Measurements from ENCODE around the gene C1QTNF8.

C1QTNF8 gene

DNA sequence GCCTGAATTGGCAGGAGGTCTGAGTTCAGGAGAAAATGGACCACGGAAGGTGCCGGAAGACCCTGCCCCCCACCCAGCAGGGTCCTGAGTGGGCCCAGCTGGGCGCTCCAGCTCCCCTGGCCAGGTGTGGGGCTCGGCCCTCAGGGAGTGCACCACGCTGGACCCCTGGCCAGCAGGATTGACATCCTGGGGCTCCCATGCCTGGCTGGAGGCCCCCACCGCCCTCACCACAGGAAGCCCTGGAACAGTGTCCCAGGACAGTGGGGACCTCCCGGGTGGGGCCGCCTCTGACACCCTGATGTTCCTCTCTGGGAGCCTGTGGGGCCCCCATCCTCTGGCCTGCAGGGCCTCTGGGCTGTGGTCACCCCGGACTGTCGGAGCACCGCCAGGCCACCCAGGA is 28.8 kb upstream of the C1QTNF8 start:
- no peak overlapping the region for H2AFZ ChIP-seq (ENCODE audit: low read depth, low read length)
- no peak overlapping the region for H3K9ac ChIP-seq (ENCODE audit: low read length)
- H3K79me2 ChIP-seq (ENCODE audit: low read length), result no peaks in the 10 kb centered on the region
- no peaks in the 10 kb centered on the region for H4K20me1 ChIP-seq (ENCODE audit: insufficient read depth, low read length)
- H3K27me3 ChIP-seq (ENCODE audit: low read depth, low read length), result no peaks in the 10 kb centered on the region
- no peaks in the 10 kb centered on the region for H3K36me3 ChIP-seq (replicated peaks; ENCODE audit: low read depth, low read length)
- H3K4me3 ChIP-seq (ENCODE audit: low read length), result no peak overlapping the region
- H3K4me2 ChIP-seq (ENCODE audit: low read length), result no peak overlapping the region
- H3K27ac ChIP-seq (ENCODE audit: low read length), result no peak overlapping the region
- peaks cover 16% of the 10 kb centered on the region for H3K4me1 ChIP-seq (ENCODE audit: low read length)
- TF ChIP-seq, protein P1, sequence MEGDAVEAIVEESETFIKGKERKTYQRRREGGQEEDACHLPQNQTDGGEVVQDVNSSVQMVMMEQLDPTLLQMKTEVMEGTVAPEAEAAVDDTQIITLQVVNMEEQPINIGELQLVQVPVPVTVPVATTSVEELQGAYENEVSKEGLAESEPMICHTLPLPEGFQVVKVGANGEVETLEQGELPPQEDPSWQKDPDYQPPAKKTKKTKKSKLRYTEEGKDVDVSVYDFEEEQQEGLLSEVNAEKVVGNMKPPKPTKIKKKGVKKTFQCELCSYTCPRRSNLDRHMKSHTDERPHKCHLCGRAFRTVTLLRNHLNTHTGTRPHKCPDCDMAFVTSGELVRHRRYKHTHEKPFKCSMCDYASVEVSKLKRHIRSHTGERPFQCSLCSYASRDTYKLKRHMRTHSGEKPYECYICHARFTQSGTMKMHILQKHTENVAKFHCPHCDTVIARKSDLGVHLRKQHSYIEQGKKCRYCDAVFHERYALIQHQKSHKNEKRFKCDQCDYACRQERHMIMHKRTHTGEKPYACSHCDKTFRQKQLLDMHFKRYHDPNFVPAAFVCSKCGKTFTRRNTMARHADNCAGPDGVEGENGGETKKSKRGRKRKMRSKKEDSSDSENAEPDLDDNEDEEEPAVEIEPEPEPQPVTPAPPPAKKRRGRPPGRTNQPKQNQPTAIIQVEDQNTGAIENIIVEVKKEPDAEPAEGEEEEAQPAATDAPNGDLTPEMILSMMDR (IDR thresholded peaks at IDR 0.05; ENCODE audit: low read depth, low read length), result no peak
- no peak for TF ChIP-seq EZH2phosphoT487 (IDR thresholded peaks at IDR 0.05; ENCODE audit: low read depth)
- no peaks in the 10 kb centered on the region for H3K9me3 ChIP-seq (ENCODE audit: insufficient read depth, low read length)

DNA sequence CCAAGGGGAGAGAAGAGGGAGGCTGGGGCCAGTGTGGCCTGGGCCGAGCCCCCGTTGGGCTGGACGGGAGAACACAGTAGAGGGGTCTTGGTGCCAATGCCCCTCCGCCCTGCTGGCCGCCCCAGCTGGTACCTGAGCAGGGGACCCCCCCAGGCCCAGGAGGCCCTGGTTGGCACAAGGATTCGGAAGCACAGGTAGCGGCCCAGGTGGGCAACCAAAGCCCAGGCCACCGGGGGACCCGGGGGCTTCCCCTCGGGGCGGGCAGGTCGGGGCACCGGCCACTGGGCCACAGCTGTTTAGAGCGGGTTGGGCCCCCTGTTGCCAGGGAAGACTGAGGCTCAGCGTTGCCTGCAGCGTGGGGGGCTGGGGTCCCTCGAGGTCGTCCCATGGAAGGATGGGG is 28.2 kb upstream of the C1QTNF8 start:
- H3K4me2 ChIP-seq (ENCODE audit: low read length), result no peak overlapping the region
- H3K9me3 ChIP-seq (ENCODE audit: insufficient read depth, low read length), result no peaks in the 10 kb centered on the region
- no peak overlapping the region for H3K9ac ChIP-seq (ENCODE audit: low read length)
- no peaks in the 10 kb centered on the region for H4K20me1 ChIP-seq (ENCODE audit: insufficient read depth, low read length)
- no peak overlapping the region for H3K27ac ChIP-seq (ENCODE audit: low read length)
- no peak for TF ChIP-seq EZH2phosphoT487 (IDR thresholded peaks at IDR 0.05; ENCODE audit: low read depth)
- TF ChIP-seq, protein P1 (IDR thresholded peaks at IDR 0.05; ENCODE audit: low read depth, low read length), result no peak
- H2AFZ ChIP-seq (ENCODE audit: low read depth, low read length), result no peak overlapping the region
- H3K4me3 ChIP-seq (ENCODE audit: low read length), result no peak overlapping the region
- no peaks in the 10 kb centered on the region for H3K79me2 ChIP-seq (ENCODE audit: low read length)
- H3K4me1 ChIP-seq (ENCODE audit: low read length), result peaks cover 19% of the 10 kb centered on the region
- H3K36me3 ChIP-seq (replicated peaks; ENCODE audit: low read depth, low read length), result no peaks in the 10 kb centered on the region
- no peaks in the 10 kb centered on the region for H3K27me3 ChIP-seq (ENCODE audit: low read depth, low read length)

DNA sequence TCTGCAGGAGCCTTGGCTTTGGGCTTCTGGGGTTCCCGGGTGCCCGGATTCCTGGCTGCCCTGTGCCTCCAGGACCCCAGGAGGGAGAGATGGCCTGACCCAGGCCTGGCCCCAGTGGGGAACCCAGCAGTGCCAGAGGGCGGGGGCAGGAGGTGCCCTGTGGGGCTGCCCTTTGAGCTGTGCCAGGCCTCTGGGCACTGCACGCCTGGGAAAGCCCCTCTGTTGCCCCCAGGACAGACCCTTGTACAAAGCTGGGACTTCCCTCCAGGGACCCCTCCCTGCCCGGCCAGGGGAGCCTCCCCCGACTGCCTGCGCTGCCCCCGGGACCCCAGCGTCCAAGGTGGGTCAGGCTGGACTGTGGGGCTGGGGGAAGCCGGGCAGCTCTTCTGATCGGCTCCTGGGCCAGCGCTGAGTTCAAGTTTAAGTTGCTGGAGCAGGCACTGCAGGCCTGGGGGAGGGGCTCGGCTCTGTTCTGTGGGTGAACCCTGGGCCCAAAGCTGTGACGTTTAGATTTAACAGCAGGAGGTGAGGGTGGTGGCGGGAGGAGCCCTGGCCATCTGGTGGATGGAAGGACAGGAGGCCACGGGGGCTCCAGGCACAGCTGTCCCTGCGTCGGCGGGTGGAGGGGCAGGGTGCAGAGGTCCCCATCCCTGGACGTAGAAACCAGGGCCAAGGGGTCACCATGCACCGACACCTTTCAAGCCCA is 27.6 kb upstream of the C1QTNF8 start:
- no peaks in the 10 kb centered on the region for H3K79me2 ChIP-seq (ENCODE audit: low read length)
- no peaks in the 10 kb centered on the region for H4K20me1 ChIP-seq (ENCODE audit: insufficient read depth, low read length)
- TF ChIP-seq, protein P1 (IDR thresholded peaks at IDR 0.05; ENCODE audit: low read depth, low read length), result no peak
- no peak for TF ChIP-seq EZH2phosphoT487 (IDR thresholded peaks at IDR 0.05; ENCODE audit: low read depth)
- no peaks in the 10 kb centered on the region for H3K27me3 ChIP-seq (ENCODE audit: low read depth, low read length)
- H3K9me3 ChIP-seq (ENCODE audit: insufficient read depth, low read length), result no peaks in the 10 kb centered on the region
- H3K27ac ChIP-seq (ENCODE audit: low read length), result no peak overlapping the region
- peaks cover 19% of the 10 kb centered on the region for H3K4me1 ChIP-seq (ENCODE audit: low read length)
- H3K4me3 ChIP-seq (ENCODE audit: low read length), result no peak overlapping the region
- no peak overlapping the region for H3K9ac ChIP-seq (ENCODE audit: low read length)
- no peaks in the 10 kb centered on the region for H3K36me3 ChIP-seq (replicated peaks; ENCODE audit: low read depth, low read length)
- H2AFZ ChIP-seq (ENCODE audit: low read depth, low read length), result no peak overlapping the region
- H3K4me2 ChIP-seq (ENCODE audit: low read length), result no peak overlapping the region

DNA sequence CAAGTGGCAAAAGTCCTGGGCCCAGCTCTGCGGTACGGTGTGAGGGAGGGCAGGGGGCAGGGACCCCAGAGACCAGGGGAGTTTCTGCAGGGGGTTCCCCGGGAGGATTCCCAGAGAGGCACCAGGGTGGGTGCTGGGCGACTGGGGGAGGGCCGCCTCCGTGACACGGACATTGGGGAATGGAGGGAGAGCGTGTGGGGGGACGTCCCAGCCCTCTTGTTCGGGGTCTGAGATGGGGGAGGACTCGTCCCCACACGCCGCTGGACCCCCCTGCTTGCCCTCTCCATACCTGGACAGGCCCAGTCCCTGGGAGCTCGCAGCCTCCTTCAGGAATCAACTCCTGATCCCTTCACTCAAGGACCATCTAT is 26.3 kb upstream of the C1QTNF8 start:
- H3K9me3 ChIP-seq (ENCODE audit: insufficient read depth, low read length), result no peaks in the 10 kb centered on the region
- H3K27ac ChIP-seq (ENCODE audit: low read length), result no peak overlapping the region
- no peaks in the 10 kb centered on the region for H3K36me3 ChIP-seq (replicated peaks; ENCODE audit: low read depth, low read length)
- peaks cover 19% of the 10 kb centered on the region for H3K4me1 ChIP-seq (ENCODE audit: low read length)
- H3K79me2 ChIP-seq (ENCODE audit: low read length), result no peaks in the 10 kb centered on the region
- H3K4me3 ChIP-seq (ENCODE audit: low read length), result no peak overlapping the region
- no peaks in the 10 kb centered on the region for H3K27me3 ChIP-seq (ENCODE audit: low read depth, low read length)
- no peak overlapping the region for H2AFZ ChIP-seq (ENCODE audit: low read depth, low read length)
- no peaks in the 10 kb centered on the region for H4K20me1 ChIP-seq (ENCODE audit: insufficient read depth, low read length)
- no peak overlapping the region for H3K9ac ChIP-seq (ENCODE audit: low read length)
- TF ChIP-seq EZH2phosphoT487 (IDR thresholded peaks at IDR 0.05; ENCODE audit: low read depth), result no peak
- no peak overlapping the region for H3K4me2 ChIP-seq (ENCODE audit: low read length)

Measured in OCI-LY3 (cell line).